Endothelial cell of umbilical vein (primary cell): ENCODE data around the gene RNF19B.

Experiments
- CTCF ChIP-seq, 2 donors: IDR thresholded peaks; 1 replicate in 1 of 2; 2 replicates in 1 of 2; pipeline ENCODE4 v1.5.1; 2011; ENCODE audit warnings: low read length in 2 of 2, mild to moderate bottlenecking in 2 of 2, moderate library complexity in 2 of 2, control low read depth in 1 of 2, inconsistent platforms in 1 of 2, low read depth in 1 of 2; ENCODE audit not compliant: insufficient read depth in 1 of 2; ENCODE audit errors: extremely low read depth in 1 of 2
- EZH2 ChIP-seq: IDR thresholded peaks from 2 replicates; pipeline ENCODE4 v1.6.1; 2012; ENCODE audit warnings: borderline replicate concordance, low read depth, mild to moderate bottlenecking, moderate library complexity, low read length, inconsistent platforms; ENCODE audit not compliant: severe bottlenecking
- MAX ChIP-seq: IDR thresholded peaks from 2 replicates; pipeline ENCODE4 v1.6.1; 2011; ENCODE audit not compliant: insufficient read depth, insufficient read length
- POLR2A ChIP-seq: IDR thresholded peaks from 2 replicates; pipeline ENCODE4 v1.6.1; 2012; ENCODE audit warnings: low read depth, mild to moderate bottlenecking, control low read depth, low read length

- TF ChIP-seq POLR2A, result no peak
- no peak for TF ChIP-seq EZH2
- TF ChIP-seq CTCF (IDR thresholded peaks at IDR 0.05; ENCODE audit: extremely low read depth in 1 of 2, insufficient read depth in 1 of 2, low read depth in 1 of 2, low read length in 2 of 2), result no peak
- TF ChIP-seq MAX, result no peak
These were observed 35.9 kb upstream of the RNF19B start for GRCh38 chr1:33000427-33001026.
